ENCODE measurements around the gene TFCP2L1. TPM values are rescaled to one million over a fixed set of nuclear protein-coding genes. Genes with fewer than 3 reads are reported as not detected.

The TFCP2L1 gene
- total and polyA plus RNA-seq, 2 experiments from 2014 or later, result 0.94 to 6.4 TPM

- DNase-seq (ENCODE audit: low spot score) (no peak), ATAC-seq (no peak)
- no peaks in the 10 kb centered on the region; the same call in 1 of the 2 replicates for H4K20me1 ChIP-seq (replicated peaks; ENCODE audit: insufficient read depth)
- no peak overlapping the region for H3K4me2 ChIP-seq
- no peaks in the 10 kb centered on the region for H3K27me3 ChIP-seq (ENCODE audit: insufficient read depth)
- Mint-ChIP-seq H3K27me3 (ENCODE audit: insufficient read depth, low read depth, poor library complexity) (peaks cover 15% of the 10 kb centered on the region), H3K9me3 (no peaks in the 10 kb centered on the region), H3K27ac (no peak overlapping the region), H3K36me3 (ENCODE audit: low read depth) (no peaks in the 10 kb centered on the region), H3K4me3 (no peak overlapping the region), H3K4me1 (peaks cover 10% of the 10 kb centered on the region)
- no peaks in the 10 kb centered on the region for H3K79me2 ChIP-seq (replicated peaks; ENCODE audit: insufficient read depth)
- no peaks in the 10 kb centered on the region for H3K36me3 ChIP-seq (ENCODE audit: insufficient read depth)
- H3K9me2 ChIP-seq (ENCODE audit: insufficient read depth), result no peaks in the 10 kb centered on the region; the same call in 1 of the 2 replicates
- TF ChIP-seq JUNB (IDR thresholded peaks at IDR 0.05; ENCODE audit: unreplicated experiment) (no peak), NANOG (IDR thresholded peaks at IDR 0.05; ENCODE audit: borderline replicate concordance) (no peak), ZNF114 (CRISPR knock-in tag; IDR thresholded peaks at IDR 0.05) (no peak), STAT1 (IDR thresholded peaks at IDR 0.05; ENCODE audit: unreplicated experiment) (no peak), EZH2phosphoT487 (IDR thresholded peaks at IDR 0.05; ENCODE audit: unreplicated experiment) (no peak), CTCF (conservative IDR thresholded peaks at IDR 0.05; ENCODE audit: low read depth in 2 of 2) (no peak), EZH2 (IDR thresholded peaks at IDR 0.05; ENCODE audit: low read depth, unreplicated experiment) (no peak), CREB1 (CRISPR knock-in tag; IDR thresholded peaks at IDR 0.05; ENCODE audit: low read depth) (no peak)
- TF ChIP-seq, protein P1, sequence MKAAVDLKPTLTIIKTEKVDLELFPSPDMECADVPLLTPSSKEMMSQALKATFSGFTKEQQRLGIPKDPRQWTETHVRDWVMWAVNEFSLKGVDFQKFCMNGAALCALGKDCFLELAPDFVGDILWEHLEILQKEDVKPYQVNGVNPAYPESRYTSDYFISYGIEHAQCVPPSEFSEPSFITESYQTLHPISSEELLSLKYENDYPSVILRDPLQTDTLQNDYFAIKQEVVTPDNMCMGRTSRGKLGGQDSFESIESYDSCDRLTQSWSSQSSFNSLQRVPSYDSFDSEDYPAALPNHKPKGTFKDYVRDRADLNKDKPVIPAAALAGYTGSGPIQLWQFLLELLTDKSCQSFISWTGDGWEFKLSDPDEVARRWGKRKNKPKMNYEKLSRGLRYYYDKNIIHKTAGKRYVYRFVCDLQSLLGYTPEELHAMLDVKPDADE (IDR thresholded peaks at IDR 0.05), result no peak
- no peak overlapping the region for H3K4me3 ChIP-seq
- no peaks in the 10 kb centered on the region for H3K4me1 ChIP-seq (ENCODE audit: insufficient read depth)
- H3F3A ChIP-seq (replicated peaks; ENCODE audit: low read depth), result no peaks in the 10 kb centered on the region
- no peak overlapping the region for H3K27ac ChIP-seq (ENCODE audit: low read depth)
- H2AFZ ChIP-seq, result peak overlapping the region; percentile 72
Observed at GRCh38 chr2:121196849-121197155, 88.2 kb downstream of the TFCP2L1 start.

DNA sequence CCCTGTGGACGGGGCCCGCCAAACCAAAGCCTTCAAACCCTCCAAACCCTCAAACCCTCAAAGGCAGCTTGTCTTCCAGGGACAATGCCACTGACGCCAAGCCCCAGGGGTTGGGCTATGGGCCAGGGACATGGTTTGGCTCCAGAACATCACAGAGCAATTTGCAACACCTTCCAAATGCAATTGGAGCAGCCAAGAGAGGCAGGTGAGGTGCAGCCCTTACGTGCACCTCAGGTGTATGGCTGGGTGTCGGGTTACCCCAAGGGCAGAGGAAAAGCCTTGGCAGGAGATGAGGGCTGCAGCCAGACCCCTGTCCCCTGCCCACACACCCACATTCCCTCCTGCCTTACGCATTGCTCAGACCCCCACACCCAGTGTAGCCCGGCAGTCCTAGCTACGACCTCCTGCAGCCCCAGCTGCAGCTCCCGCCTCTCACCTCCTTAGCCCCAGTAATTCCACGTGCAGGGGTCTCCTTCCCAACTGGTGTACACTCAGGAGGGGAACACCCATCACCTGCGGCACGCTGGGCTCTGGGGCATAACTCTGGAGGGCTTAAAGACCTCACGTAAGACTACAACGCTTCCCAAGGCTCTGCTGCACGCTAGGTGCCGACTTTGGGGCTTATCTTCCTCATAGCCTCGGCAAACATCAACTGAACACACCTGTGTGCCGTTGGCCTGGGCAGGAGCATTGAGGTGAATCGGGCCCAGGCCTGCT lies 88.7 kb downstream of the TFCP2L1 start:
- peaks cover 15% of the 10 kb centered on the region for H3K27me3 Mint-ChIP-seq (ENCODE audit: insufficient read depth, low read depth, poor library complexity)
- peak; percentile 92 for ATAC-seq
- H3K9me3 Mint-ChIP-seq, result no peaks in the 10 kb centered on the region
- H3K27ac Mint-ChIP-seq, result no peak overlapping the region
- Histone ChIP-seq H2AFZ (peak overlapping the region; percentile 72), H3K4me3 (no peak overlapping the region), H4K20me1 (replicated peaks; ENCODE audit: insufficient read depth) (no peaks in the 10 kb centered on the region; the same call in 1 of the 2 replicates), H3K79me2 (replicated peaks; ENCODE audit: insufficient read depth) (no peaks in the 10 kb centered on the region), H3K27ac (ENCODE audit: low read depth) (no peak overlapping the region), H3K9me2 (ENCODE audit: insufficient read depth) (no peaks in the 10 kb centered on the region; the same call in 1 of the 2 replicates), H3F3A (replicated peaks; ENCODE audit: low read depth) (no peaks in the 10 kb centered on the region), H3K4me2 (no peak overlapping the region), H3K27me3 (ENCODE audit: insufficient read depth) (no peaks in the 10 kb centered on the region), H3K4me1 (ENCODE audit: insufficient read depth) (no peaks in the 10 kb centered on the region), H3K36me3 (ENCODE audit: insufficient read depth) (no peaks in the 10 kb centered on the region)
- peak; percentile 38 for DNase-seq (ENCODE audit: low spot score)
- no peaks in the 10 kb centered on the region for H3K36me3 Mint-ChIP-seq (ENCODE audit: low read depth)
- H3K4me1 Mint-ChIP-seq, result peaks cover 10% of the 10 kb centered on the region
- H3K4me3 Mint-ChIP-seq, result no peak overlapping the region
- TF ChIP-seq ZNF114 (CRISPR knock-in tag; IDR thresholded peaks at IDR 0.05) (no peak), EZH2phosphoT487 (IDR thresholded peaks at IDR 0.05; ENCODE audit: unreplicated experiment) (no peak), STAT1 (IDR thresholded peaks at IDR 0.05; ENCODE audit: unreplicated experiment) (no peak), NANOG (IDR thresholded peaks at IDR 0.05; ENCODE audit: borderline replicate concordance) (no peak), JUNB (IDR thresholded peaks at IDR 0.05; ENCODE audit: unreplicated experiment) (no peak), POLR2AphosphoS5 (IDR thresholded peaks at IDR 0.05; ENCODE audit: low read depth) (no peak), EZH2 (IDR thresholded peaks at IDR 0.05; ENCODE audit: low read depth, unreplicated experiment) (no peak), ZNF331 (CRISPR knock-in tag; IDR thresholded peaks at IDR 0.05; ENCODE audit: low read depth) (no peak), ZNF462 (CRISPR knock-in tag; IDR thresholded peaks at IDR 0.05) (no peak), CREB1 (CRISPR knock-in tag; IDR thresholded peaks at IDR 0.05; ENCODE audit: low read depth) (no peak)

Data from GM23338 (cell line).